Activated T-helper 1 cell treated with Interleukin-2 at 50 U/mL for 16 hours (primary cell): Measurements from ENCODE around the gene NOVA2.
A peak's percentile ranks its signal among the peaks of the same experiment; 100 is the strongest.

Experiments used
- DNase-seq: peaks from one replicate; pipeline ENCODE4 v3.0.0-alpha.2; 2020; ENCODE audit warnings: low read depth

Gene NOVA2

GRCh38 chr19:45895519-45895972, 78.1 kb downstream of the NOVA2 start:
- no peak for DNase-seq

- DNase-seq: no peak
These were observed 82.8 kb downstream of the NOVA2 start for GRCh38 chr19:45890877-45891276.

- no peak for DNase-seq
These were observed 84.3 kb downstream of the NOVA2 start for GRCh38 chr19:45889210-45889885.

GRCh38 chr19:45887200-45887710, 86.4 kb downstream of the NOVA2 start:
- no peak for DNase-seq

- DNase-seq: peak; percentile 80
These were observed 87.1 kb downstream of the NOVA2 start for GRCh38 chr19:45886427-45887199.

- DNase-seq: peak; percentile 78
These were observed 87.9 kb downstream of the NOVA2 start, which contains the start of gene IRF2BP1 for GRCh38 chr19:45885556-45886426. IRF2BP1 (minus strand) TSS chr19:45886141; CDS start chr19:45885774, 367 bp downstream.

GRCh38 chr19:45884682-45885555, 88.7 kb downstream of the NOVA2 start:
- DNase-seq: no peak

- no peak for DNase-seq
These were observed 89.6 kb downstream of the NOVA2 start for GRCh38 chr19:45883881-45884681.
